PC-3 (cell line): Measurements from ENCODE around the gene GATAD2B. TPM values are rescaled to one million over a fixed set of nuclear protein-coding genes. Genes with fewer than 3 reads are reported as not detected.

Experiments used
- ATAC-seq: fragments of 200-7000 bp; cut with Tn5 transposase; 2 replicates; pipeline ENCODE4 v1.9.1; 2020; ENCODE audit warnings: mild to moderate bottlenecking, moderate library complexity
- BruUV-seq: library from RNA; stranded (reverse); fragments of 400-500 nt; replicated peaks from 2 replicates; lab custom pipeline; 2021; lab: Mats Ljungman, UMichigan
- CTCF ChIA-PET: fragments of 300-600 bp; sonication (Branson Sonifier 250); formaldehyde crosslinking; loops from one replicate; lab custom pipeline; 2022; ENCODE audit warnings: antibody characterized with exemption; lab: Charles Lee
- POLR2A ChIA-PET: fragments of 300-600 bp; sonication (Branson Sonifier 250); formaldehyde crosslinking; loops from one replicate; lab custom pipeline; 2022; ENCODE audit warnings: antibody characterized with exemption; ENCODE audit not compliant: unreplicated experiment; lab: Charles Lee
- DNase-seq: peaks from one replicate; pipeline ENCODE4 v3.0.0-alpha.2; 2015
- H2AFZ ChIP-seq: fragments of 300-600 bp; sonication (generic); 2 replicates; pipeline ENCODE4 v1.6.0; 2016; ENCODE audit warnings: antibody characterized with exemption, low read length
- H3F3A ChIP-seq: fragments of 300-600 bp; sonication (generic); one replicate; pipeline ENCODE4 v1.6.0; 2017; ENCODE audit warnings: antibody characterized with exemption, low read length, control low read depth, mild to moderate bottlenecking; ENCODE audit not compliant: unreplicated experiment
- H3K27ac ChIP-seq: fragments of 300-600 bp; sonication (generic); 2 replicates; pipeline ENCODE4 v1.5.1; 2016; ENCODE audit warnings: mild to moderate bottlenecking, low read length
- H3K27me3 ChIP-seq: fragments of 300-600 bp; sonication (generic); 2 replicates; pipeline ENCODE4 v1.6.1; 2016; ENCODE audit warnings: low read length, mixed read lengths
- H3K36me3 ChIP-seq: fragments of 300-600 bp; sonication (generic); 2 replicates; pipeline ENCODE4 v1.6.1; 2016; ENCODE audit warnings: low read depth, mixed run types, low read length, mixed read lengths
- H3K4me1 ChIP-seq: fragments of 300-600 bp; sonication (generic); 2 replicates; pipeline ENCODE4 v1.5.1; 2016; ENCODE audit warnings: low read length; ENCODE audit not compliant: insufficient read depth
- H3K4me2 ChIP-seq: fragments of 300-600 bp; sonication (generic); 2 replicates; pipeline ENCODE4 v1.6.0; 2016; ENCODE audit warnings: low read length
- H3K4me3 ChIP-seq: fragments of 300-600 bp; sonication (generic); 2 replicates; pipeline ENCODE4 v1.5.1; 2016; ENCODE audit warnings: mild to moderate bottlenecking, low read length, mixed read lengths
- H3K79me2 ChIP-seq: fragments of 300-600 bp; sonication (generic); 2 replicates; pipeline ENCODE4 v1.6.1; 2017; ENCODE audit warnings: low read length, mixed read lengths
- H3K9ac ChIP-seq: fragments of 300-600 bp; sonication (generic); 2 replicates; pipeline ENCODE4 v1.6.0; 2016; ENCODE audit warnings: mild to moderate bottlenecking, low read length
- H3K9me2 ChIP-seq: fragments of 300-600 bp; sonication (generic); replicated peaks from 2 replicates; pipeline ENCODE4 v1.6.1; 2016; ENCODE audit warnings: mixed run types, low read length, mixed read lengths
- H3K9me3 ChIP-seq: fragments of 300-600 bp; sonication (generic); 2 replicates; pipeline ENCODE4 v1.6.1; 2016; ENCODE audit warnings: low read length, mixed read lengths
- H4K20me1 ChIP-seq: fragments of 300-600 bp; sonication (generic); 2 replicates; pipeline ENCODE4 v1.6.1; 2016; ENCODE audit warnings: low read length, mixed read lengths
- EZH2 ChIP-seq: fragments of 300-600 bp; sonication (generic); IDR thresholded peaks from one replicate; pipeline ENCODE4 v1.6.1; 2017; ENCODE audit warnings: antibody characterized with exemption, mild to moderate bottlenecking, low read length; ENCODE audit not compliant: unreplicated experiment
- EZH2phosphoT487 ChIP-seq: fragments of 300-600 bp; sonication (generic); IDR thresholded peaks from 2 replicates; pipeline ENCODE4 v1.6.1; 2018; ENCODE audit warnings: mild to moderate bottlenecking, antibody characterized with exemption, low read length, borderline replicate concordance
- intact Hi-C: fragments of 100-400 bp; cut with micrococcal nuclease; formaldehyde crosslinking; loops from 2 replicates; pipeline ENCODE4 v1.9.0; 2023
- total RNA-seq: library from RNA; depleted of rRNA; stranded (reverse); fragments of >200 nt; gene quantifications from 2 replicates; pipeline ENCODE4 v1.2.3, GENCODE V29; 2014
- TF ChIP-seq, protein P1 (sequence below): fragments of 300-600 bp; sonication (generic); conservative IDR thresholded peaks from 2 replicates; pipeline ENCODE4 v1.5.1; 2017; ENCODE audit warnings: antibody characterized with exemption, low read depth, mild to moderate bottlenecking, low read length

Gene GATAD2B
- total RNA-seq, 1 experiment from 2014 or later = 7.2 TPM

DNA sequence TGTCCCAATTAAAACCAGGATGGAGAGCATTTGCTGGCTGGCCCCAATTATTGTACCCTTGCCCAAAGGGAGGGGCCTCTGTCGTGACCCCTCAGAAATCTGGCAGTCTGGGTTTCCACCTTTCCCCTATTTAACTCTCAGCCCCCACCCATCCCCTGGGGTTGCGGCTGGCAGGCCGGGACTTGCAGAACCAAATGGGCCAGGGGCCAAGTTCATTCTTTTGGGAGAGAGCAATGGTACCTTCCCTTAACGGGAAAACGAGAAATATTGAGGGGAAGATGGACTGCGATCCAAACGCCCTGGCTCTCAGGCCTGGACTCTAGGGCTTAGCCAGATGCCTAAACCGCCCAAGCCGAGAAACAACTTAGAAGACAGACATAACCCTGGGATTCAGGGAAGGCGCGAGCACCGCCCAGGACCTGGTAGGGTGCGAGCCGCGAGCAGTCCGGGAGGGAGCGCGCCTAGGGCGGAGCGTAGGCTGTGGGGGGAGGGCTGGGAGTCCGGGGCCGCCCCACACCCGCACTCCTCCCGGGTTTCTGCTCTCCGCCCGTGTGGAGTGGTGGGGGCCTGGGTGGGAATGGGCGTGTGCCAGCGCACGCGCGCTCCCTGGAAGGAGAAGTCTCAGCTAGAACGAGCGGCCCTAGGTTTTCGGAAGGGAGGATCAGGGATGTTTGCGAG lies 147.9 kb downstream of the GATAD2B start, which contains the start of gene SLC27A3:
SLC27A3 (plus strand) TSS at position 628 of the 678 bp plus-strand sequence. CDS start 91 bp downstream, outside the sequence.
- H3K27me3 ChIP-seq = no peaks in the 10 kb centered on the region
- peaks cover 13% of the 10 kb centered on the region; the same call in 1 of the 2 replicates for H3K36me3 ChIP-seq
- TF ChIP-seq, protein P1, sequence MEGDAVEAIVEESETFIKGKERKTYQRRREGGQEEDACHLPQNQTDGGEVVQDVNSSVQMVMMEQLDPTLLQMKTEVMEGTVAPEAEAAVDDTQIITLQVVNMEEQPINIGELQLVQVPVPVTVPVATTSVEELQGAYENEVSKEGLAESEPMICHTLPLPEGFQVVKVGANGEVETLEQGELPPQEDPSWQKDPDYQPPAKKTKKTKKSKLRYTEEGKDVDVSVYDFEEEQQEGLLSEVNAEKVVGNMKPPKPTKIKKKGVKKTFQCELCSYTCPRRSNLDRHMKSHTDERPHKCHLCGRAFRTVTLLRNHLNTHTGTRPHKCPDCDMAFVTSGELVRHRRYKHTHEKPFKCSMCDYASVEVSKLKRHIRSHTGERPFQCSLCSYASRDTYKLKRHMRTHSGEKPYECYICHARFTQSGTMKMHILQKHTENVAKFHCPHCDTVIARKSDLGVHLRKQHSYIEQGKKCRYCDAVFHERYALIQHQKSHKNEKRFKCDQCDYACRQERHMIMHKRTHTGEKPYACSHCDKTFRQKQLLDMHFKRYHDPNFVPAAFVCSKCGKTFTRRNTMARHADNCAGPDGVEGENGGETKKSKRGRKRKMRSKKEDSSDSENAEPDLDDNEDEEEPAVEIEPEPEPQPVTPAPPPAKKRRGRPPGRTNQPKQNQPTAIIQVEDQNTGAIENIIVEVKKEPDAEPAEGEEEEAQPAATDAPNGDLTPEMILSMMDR = no peak
- TF ChIP-seq EZH2phosphoT487 (no peak), EZH2 (no peak)
- intact Hi-C loops = no loop called here
- ATAC-seq (peak; percentile 73), DNase-seq (peak; percentile 53)
- H2AFZ ChIP-seq = peak within 1 kb of the TSS; percentile 79
- no peak within 1 kb of the TSS for H3K27ac ChIP-seq
- H3K9me3 ChIP-seq = no peaks in the 10 kb centered on the region
- H3K4me3 ChIP-seq = peak within 1 kb of the TSS; percentile 78
- peak within 1 kb of the TSS; percentile 25 for H3K9ac ChIP-seq
- H3K4me2 ChIP-seq = peak within 1 kb of the TSS; percentile 92
- no peaks in the 10 kb centered on the region for H3K9me2 ChIP-seq
- H3F3A ChIP-seq = no peaks in the 10 kb centered on the region
- BruUV-seq = TSS peak; percentile 12
- H3K4me1 ChIP-seq = peaks cover 11% of the 10 kb centered on the region
- CTCF ChIA-PET = interaction anchor here (0.5 to 0.6 kb wide), 2 partner anchors 91 to 212 kb away, joined by 3 to 4 read pairs; no protein-coding TSS in a partner anchor
- H4K20me1 ChIP-seq = no peaks in the 10 kb centered on the region
- no peaks in the 10 kb centered on the region for H3K79me2 ChIP-seq
- POLR2A ChIA-PET = no interaction called here

DNA sequence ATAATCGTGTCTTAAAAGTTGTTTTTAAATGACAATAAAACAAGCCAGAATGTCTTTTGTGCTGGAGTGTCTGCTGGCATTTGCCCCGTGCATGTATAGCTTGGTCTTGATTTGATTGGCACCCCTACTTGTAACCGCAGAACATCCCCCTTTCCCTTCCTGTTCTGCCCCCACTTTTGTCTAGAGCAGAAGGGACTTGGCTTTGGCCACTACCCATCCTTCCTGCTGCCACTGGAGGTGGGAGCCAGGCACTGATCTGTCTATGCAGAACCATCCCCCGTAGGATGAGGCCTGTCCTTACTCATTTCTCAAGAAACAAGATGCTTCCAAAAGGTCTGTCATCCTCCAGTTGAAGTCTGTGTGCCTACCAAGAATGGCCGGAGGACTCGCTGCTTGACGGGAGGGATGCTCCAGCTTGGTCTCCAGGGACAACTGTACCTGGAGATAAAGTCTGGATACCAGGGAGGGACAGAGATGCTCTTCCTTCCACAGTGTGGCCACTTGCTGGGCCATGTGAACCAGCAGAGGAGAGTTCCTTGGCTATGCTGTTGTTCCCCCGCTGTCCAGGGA lies 148.7 kb downstream of the GATAD2B start:
- intact Hi-C loops = no loop called here

More for the DNA sequence above, 148.7 kb downstream of the GATAD2B start:
- Histone ChIP-seq H3K4me3 (no peak overlapping the region), H3K79me2 (no peaks in the 10 kb centered on the region), H4K20me1 (no peaks in the 10 kb centered on the region), H3F3A (no peaks in the 10 kb centered on the region), H3K9me3 (no peaks in the 10 kb centered on the region), H3K9ac (no peak overlapping the region), H3K4me2 (no peak overlapping the region), H3K36me3 (peaks cover 16% of the 10 kb centered on the region; the same call in 1 of the 2 replicates), H3K4me1 (peaks cover 11% of the 10 kb centered on the region), H2AFZ (no peak overlapping the region), H3K27ac (no peak overlapping the region), H3K27me3 (no peaks in the 10 kb centered on the region), H3K9me2 (no peaks in the 10 kb centered on the region)
- no TSS peak for BruUV-seq
- ATAC-seq (no peak), DNase-seq (no peak)
- ChIA-PET POLR2A (interaction anchor here (0.6 kb wide), 1 partner anchor 44 kb away, joined by 3 read pairs; no protein-coding TSS in a partner anchor), CTCF (no interaction called here)
- TF ChIP-seq, protein P1 = no peak
- TF ChIP-seq EZH2 (no peak), EZH2phosphoT487 (no peak)
